ENCODE results near the gene HTR2B.
"Not testable (repeated sequence)": the region's sequence is repeated elsewhere in the genome, so short reads cannot be mapped to it uniquely, and the experiment has no call there.

HTR2B gene

DNA sequence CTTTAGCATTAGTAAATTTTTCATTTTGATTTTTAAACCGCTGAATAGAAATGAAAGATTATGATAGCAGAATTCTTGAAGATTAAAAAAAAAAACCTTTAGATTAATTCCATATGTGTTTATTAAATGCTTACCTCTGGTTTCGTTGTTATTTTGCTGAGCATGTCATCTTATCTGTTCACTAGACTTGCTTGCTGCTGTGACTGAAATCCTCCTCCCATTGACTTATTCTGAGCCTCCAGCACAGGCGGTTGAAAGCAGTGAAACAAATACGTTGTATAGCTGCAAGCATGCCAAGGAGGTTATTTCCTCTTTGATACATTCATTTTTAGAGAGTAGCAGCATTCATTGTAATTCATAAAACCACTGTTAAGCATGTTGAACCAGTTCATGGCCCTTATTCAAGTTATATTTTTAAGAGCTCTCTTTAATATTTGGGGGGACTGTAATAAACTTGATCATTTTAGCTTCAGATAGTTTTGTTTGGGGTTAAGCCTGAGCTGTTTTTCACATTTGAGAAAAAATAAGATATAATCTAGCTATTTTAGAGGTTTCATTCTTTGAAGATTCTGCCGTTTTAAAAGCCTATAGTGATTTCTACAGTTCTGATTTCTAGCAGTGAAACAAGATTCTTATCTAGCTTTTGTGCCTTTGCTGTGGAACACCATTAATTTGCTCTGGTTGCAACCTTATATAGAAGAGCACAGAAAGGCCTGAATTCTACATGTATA lies at the start of gene HTR2B:
TSS of gene HTR2B (minus strand) at position 205 of the 731 bp plus-strand sequence. CDS start 1,278 bp downstream, outside the sequence.
- DNase-seq (ENCODE audit: low read depth in 2 of 3, low spot score in 1 of 3), result peak in 1 of 3 donors; percentile 5

DNA sequence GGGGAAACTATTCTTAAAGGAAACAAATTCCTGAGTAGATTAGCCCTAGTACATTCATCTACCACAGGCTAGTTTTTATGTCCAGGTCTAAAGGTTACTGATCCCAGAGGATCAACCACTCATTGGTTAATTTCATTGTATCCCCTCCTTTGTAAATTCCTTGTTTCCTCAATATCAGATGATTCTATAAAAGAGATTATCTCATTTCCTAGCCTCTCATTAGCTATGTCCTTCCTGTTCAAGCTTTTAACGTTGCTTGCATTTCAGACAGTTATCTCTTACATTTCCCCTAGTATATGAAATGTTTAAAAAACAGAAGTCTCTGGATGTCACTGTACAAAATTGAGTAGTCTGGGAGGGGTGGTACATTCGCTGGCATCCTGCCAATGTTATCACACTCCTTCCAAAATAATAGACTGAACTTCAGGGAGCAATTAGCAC lies 49.4 kb upstream of the HTR2B start:
- DNase-seq (ENCODE audit: low read depth in 2 of 3, low spot score in 1 of 3), result no peak

DNA sequence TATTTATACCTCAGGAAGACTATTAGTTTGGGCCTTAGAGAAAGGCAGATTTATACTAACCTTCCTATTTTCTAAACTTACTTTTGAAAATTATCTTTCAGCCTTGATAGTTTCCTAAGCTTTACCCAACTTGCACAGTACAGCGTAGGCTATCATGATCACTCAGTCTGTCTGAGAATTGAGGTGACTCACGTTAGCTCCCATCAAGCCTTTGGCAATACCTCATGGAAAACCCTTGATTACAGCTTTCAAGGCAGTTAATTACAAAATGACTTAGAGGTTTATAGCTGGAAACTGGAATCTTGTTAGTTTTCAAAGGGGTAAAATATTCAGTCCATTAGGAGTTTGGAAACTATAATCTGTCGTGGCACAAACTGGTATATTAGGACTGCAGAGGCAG lies 47.2 kb upstream of the HTR2B start:
- no peak for DNase-seq (ENCODE audit: low read depth in 2 of 3, low spot score in 1 of 3)

DNA sequence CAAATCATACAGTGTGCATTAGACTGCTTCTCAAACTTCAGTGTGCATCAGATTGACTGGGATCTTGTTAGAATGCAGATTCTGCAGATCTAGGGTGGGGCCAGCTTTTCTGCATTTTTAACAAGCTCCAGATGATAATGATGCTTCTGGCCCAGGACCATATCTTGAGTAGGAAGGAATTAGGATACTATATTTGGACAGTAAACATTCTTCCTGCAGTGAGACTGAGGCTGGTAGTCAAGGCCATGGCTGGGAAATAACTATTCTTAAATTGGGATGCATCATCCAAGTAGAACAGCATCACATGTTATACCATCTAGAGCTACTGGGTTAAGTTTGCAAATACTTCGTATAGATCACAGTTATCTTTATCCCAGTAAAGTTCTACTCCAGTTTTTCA lies 45.2 kb upstream of the HTR2B start:
- DNase-seq (ENCODE audit: low read depth in 2 of 3, low spot score in 1 of 3), result no peak

DNA sequence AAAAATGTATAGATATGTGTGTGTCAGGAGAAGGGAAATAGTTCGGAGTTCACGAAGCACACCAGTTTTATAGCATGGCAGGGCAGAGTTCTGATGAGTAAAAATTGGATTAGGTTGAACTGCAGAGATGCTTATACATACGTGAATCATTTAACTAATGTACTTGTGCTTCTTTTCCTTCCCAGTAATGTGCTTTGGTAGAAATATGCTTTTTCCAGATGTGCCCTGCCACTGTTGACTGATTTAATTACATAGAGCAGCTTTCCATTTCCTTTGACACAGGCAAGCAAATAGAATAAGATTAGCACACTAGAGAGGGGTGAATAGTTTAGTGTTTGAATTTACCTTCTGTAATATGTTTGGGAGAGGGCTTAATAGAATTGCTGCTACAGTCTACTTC lies 44.6 kb upstream of the HTR2B start:
- no peak for DNase-seq (ENCODE audit: low read depth in 2 of 3, low spot score in 1 of 3)

DNA sequence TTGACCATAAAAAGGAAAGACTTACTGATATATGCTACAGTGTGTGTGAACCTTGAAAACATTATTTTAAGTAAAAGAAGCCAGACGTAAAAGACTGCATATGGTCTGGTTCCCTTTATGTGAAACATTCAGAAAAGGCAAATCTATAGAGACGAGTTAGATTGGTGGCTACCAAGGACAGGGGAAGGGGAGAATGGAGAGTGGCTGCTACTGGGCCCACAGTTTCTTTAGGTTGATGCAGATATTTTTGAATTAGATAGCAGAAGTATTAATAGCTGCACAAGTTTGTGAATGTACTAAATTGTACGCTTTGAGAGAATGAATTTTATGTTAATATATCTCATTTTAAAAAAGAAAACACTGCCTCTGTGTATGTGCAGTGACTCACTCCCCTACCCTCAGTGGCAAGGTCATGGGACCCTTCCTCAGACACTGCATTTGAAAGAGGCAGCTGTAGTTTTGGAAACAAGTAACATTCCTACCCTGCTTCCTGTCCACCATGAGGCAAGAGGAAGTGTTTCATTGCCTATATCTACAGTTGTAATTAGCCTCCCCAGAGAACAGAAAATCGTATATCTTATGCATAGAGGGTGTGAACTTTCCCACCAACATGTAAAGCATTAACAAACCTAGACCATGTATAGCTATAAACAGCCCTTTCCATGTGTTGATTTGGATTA lies 43.8 kb upstream of the HTR2B start:
- DNase-seq (ENCODE audit: low read depth in 2 of 3, low spot score in 1 of 3), result no peak

DNA sequence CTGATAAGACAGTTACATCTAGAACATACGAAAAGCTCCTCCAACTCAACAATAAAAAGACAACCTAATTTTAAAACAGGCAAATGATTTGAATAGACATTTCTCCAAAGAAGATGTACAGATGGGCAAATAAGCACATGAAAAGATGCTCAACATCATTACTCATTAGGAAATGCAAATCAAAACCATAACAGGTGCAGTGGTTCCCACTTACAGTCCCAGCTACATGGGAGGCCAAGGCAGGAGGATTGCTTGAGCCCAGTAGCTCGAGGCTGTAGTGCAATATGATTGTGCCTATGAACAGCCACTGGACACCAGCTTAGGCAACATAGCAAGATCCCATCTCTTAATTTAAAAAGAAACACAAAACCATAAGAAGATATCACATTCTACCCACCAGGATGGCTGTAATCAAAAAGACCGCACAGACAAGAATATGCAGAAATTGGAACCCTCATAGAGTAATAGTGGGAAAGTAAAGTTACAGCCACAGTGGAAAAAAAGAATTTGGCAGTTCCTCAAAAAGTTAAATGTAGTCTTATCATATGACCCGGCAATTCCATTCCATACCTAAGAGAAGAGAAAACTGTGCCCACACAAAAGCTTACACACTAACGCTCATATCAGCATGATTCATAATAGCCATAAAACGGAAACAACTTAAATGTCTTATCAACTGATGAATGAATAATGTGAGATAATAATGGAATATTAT lies 43.1 kb upstream of the HTR2B start:
- no peak for DNase-seq (ENCODE audit: low read depth in 2 of 3, low spot score in 1 of 3)

DNA sequence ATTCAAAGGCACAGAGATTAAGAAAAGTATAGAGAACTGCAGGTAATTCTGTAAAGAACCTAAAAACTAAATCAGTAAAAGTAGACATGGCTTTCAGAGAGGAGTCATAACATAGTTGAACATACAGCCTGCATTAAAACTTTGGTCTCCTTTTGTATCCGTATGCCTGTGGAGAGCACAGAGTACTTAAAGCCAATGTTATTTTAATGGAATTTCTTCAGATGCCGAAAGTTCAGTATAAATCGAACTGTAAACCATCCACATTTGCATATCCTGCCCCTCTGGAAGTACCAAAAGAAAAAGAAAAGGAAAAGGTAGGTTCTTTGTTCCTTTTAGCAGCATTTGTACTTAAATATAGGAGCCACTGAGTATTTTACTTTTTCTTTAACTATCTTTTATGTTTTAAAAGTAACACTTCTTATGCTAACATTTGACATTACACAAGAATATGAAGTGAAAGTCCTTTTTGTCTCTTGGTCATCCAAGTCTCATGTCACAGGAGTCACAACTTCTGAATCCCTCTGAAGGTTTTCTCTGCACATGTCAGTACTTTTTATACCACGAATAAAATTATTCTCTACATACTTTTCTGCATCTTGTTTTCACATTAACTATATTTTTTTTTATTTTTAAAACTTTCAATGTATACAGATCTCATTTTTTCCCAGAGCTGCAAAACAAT lies 38.7 kb upstream of the HTR2B start:
- DNase-seq (ENCODE audit: low read depth in 2 of 3, low spot score in 1 of 3), result no peak

DNA sequence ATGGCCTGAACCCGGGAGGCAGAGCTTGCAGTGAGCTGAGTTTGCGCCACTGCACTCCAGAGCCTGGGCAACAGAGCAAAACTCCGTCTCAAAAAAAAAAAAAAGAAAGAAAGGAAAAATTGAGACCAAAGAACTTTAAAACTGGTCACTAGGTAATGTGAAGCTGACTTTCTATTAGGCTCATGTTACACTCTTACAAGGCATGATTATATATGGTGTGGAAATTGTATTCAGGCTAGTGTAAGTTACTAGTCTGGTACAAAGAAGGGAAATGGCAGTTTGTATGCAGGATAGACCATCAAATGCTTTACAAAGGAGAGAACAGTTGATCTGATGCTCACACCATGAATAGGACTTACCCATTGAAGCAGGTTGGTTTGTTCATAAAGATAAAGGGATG lies 38.2 kb upstream of the HTR2B start:
- DNase-seq (ENCODE audit: low read depth in 2 of 3, low spot score in 1 of 3), result no peak

DNA sequence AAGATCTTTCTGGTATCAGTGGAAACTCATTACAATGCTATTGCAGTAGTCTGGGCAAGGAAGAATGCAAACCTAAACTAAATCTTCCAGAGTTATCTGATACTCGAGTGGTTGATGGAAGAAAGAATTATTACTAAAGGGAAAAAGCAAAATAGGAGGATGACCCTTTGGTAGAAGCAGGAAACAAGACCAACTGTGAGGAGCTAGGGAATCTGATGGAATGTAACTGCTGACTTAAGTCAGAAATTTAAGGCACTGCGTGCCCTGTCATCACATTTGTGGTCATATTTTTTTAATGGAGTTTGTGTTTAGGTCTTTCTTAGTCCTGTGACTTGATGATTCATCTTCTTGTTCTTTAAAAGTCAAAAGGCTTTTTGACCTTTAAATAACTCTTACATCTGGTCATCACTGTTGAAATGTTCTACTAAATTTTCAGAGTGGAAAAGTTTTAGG lies 37.1 kb upstream of the HTR2B start:
- no peak for DNase-seq (ENCODE audit: low read depth in 2 of 3, low spot score in 1 of 3)

DNA sequence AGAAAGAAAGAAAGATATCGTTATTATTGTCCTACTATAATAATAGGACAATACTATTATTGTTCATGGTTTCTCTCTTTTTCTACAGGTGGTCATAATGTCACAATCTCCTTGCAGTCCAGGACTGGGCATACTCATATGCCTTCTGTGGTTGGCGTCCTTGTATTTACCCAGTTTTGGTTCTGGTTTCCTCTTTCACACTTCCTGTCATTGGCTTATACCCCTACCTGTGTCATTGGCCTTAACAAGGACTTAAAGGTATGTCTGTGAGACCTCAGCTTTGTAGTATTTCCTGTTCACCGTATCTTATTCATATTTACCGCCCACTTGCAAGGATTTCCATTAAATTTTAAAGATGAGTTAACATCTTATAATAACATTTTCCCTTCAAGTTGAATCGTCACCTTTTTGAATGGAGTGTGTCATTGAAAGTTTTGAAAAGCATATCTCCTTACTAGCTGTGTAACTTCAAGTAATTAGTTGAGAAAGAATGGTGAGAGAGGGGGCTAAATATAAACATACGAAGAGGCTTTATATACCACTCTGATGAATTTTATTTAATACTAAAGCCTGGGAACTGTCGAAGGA lies 36.5 kb upstream of the HTR2B start:
- DNase-seq (ENCODE audit: low read depth in 2 of 3, low spot score in 1 of 3), result no peak

DNA sequence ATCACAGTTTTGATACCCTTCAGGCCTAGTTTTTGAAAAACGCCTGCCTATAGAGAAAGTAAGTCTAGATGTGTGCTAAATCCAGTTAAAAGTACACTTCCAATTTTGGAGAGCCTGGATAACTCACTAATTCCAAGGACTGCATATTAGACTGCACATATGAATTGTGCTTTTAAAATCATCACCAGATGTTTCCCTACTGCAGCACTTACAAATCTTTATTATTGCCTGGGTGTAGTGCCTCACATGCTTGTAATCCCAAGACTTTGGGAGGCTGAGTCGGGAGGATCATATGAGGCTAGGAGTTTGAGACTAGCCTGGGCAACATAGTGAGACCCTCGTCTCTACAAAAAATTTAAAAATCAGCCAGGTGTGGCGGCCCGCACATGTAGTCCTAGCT lies 35.9 kb upstream of the HTR2B start:
- no peak for DNase-seq (ENCODE audit: low read depth in 2 of 3, low spot score in 1 of 3)

DNA sequence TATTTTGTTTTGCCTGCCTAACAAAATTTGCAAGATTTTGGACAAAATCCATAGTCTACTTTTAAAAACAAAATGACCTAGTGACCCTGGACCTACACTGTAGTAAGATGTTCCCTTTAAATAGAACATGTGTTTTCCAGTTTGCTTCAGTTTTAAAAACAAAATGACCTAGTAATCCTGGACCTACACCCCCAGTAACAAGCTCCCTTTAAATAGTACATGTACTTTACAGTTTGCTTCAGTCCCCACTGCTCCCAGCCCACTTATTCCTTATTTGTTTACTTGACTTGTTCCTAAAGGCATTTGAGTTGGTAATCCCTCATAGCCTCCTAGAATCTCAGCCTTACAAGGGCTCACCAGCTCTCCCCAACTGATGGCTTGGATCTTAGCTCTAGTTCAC lies 34.5 kb upstream of the HTR2B start:
- no peak for DNase-seq (ENCODE audit: low read depth in 2 of 3, low spot score in 1 of 3)

DNA sequence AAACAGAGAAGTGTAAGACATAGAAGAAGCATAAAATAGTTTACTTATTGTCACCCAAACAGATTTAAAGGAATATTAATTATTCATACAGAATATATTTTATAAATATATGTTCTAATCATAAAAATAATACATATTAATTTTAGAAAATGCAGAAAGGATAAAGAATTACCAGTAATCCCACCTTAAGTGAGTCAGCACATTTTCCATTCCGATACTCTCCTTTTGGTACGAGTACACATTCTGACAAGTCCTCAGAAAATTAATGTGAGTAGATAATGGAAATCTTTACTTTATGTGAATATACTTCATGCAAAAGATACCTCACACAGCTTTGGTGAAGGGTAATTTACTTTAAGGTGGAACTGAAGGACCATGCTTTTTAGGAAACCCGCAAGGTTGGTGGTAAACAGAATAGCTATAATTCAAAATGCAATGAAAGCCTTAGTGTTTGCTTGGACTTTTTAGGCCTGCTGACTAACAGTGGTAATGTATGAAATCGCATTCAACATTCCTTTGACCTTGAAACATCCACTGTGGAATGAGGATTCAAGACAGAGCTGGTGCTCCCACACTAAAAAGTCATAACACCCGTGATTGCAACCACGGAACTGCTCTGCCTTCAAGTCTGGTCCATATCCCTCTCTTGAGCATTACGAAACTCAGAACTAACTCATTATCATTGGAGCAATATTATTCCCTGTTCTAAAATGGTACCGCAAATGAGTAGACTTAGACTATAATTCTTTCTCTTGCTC lies 28.1 kb upstream of the HTR2B start:
- DNase-seq (ENCODE audit: low read depth in 2 of 3, low spot score in 1 of 3), result no peak

DNA sequence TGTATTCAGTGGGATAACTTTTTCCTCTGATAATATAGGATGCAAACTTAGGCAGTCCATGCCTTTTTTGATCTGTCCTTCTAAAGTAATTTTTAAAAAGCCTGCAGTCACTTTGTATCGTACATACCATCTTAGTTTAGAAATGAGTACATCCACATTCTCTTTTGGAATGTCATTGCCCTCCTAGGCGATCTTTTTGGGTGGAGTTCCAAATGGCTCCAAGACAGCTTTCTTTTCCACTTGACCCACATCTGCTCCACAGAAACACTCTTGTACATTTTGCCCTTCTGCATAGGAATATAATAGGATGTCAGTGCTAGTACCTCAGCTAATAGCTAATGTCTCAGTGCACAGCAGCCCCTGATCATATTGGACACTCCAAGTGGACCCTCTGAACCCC lies 21.8 kb upstream of the HTR2B start:
- no peak for DNase-seq (ENCODE audit: low read depth in 2 of 3, low spot score in 1 of 3)

DNA sequence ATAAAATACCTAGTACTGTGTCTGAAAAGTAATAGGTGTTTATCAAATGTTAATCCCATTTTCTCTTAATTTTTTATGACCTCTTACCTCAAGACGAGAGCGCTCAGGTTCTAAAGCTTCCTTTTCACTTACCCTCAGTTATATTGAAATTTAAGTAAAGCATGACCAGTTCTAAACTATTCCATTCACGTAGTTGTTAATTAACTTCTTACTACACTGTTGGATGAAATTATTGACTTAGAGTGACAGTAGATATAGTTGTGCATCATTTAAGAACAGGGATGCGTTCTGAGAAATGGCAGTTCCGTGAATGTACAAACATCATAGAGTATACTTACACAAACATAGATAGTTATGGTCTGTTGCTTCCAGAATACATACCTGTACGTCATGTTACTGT lies 20.1 kb upstream of the HTR2B start:
- DNase-seq (ENCODE audit: low read depth in 2 of 3, low spot score in 1 of 3), result no peak

DNA sequence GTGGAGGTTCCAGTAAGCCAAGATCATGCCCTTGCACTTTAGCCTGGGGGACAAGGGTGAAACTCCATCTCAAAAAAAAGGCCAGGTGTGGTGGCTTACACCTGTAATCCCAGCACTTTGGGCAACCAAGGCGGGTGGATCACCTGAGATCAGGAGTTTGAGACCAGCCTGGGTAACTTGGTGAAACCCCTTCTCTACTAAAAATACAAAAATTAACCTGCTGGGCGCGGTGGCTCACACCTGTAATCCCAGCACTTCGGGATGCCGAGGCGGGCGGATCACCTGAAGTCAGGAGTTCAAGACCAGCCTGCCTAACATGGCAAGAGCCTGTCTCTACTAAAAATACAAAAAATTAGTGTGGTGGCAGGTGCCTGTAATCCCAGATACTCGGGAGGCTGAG lies 16.0 kb upstream of the HTR2B start:
- DNase-seq (ENCODE audit: low read depth in 2 of 3, low spot score in 1 of 3), result not testable (repeated sequence)

DNA sequence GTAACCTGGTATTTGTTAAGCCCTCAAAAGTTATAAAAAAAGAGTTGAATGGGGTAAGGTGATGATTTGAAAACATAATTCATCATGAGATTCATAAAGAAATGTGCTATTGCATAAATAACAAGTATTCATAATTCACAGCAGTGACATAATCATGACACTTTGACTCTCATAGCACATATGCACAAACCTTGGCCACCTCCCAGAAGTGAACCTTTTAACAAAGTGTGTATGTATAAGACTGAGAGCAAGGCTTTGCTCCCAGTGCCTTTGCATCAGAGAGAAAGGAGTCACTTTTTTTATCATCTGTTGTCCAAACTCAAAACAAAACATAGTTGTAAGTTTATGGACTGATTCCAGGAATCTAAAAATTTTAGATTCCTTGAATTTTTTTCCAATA lies 15.0 kb upstream of the HTR2B start:
- no peak for DNase-seq (ENCODE audit: low read depth in 2 of 3, low spot score in 1 of 3)

DNA sequence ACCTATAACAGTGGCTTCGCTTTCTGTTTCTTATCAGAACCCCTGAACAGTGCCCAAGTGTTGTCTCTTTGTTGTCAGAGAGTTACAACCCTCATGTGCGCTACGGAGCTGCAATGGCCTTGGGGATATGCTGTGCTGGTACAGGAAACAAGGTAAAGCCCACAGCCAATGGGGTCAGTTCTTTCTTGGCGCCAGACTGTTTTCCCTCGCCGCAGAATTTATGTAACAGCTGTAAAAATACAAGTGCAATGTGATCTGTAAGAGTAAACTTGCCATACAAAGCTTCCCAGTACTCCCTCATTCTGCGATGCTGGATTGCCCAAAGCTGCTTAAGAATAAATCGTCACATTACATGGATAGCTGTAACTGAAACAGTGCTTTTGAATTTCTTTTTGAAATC lies 13.9 kb upstream of the HTR2B start:
- DNase-seq (ENCODE audit: low read depth in 2 of 3, low spot score in 1 of 3), result no peak

DNA sequence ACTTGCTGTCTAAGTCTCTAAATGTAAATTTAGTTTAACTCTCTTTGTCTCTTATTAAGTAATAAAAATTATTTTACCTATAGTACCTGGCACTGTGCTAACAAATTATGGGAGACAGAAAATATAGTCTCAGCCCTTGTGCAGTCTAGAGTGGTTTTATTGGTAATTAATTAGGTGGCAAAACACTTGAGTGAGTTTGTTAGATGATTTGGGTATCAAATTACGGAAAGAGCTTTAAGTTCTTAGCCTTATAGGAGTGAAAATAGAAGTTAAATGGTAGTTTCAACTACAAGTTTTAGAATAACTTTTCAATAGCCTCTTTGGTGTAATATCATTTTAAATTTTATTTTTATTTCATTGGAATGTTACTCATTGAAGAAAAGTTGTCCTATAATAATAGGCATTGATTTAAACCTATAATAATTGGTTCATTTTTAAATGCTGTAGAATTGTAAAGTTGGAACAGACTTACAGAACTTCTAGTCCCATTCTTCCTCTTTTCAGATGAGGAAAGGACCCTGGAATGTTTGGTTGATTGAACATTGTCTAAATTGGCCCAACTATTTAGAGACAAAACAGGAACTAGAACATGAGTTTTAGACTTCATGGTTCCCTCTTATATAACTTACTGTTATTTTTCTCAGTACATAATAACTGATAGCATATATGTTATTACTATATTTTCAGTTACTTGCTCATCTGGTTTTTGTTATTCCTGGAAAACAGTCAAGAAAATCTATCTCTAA lies 10.2 kb upstream of the HTR2B start:
- no peak for DNase-seq (ENCODE audit: low read depth in 2 of 3, low spot score in 1 of 3)

Measured in stimulated activated CD4-positive, alpha-beta T cell treated with anti-CD3 and anti-CD28 coated beads, Interleukin-12 subunit alpha, Interleukin-12 subunit beta, amount 100 ng/mL, for 48 hours (primary cell).